Prostate gland (tissue), 2 donors: ENCODE data around the gene FOXF1. TPM values are rescaled to one million over a fixed set of nuclear protein-coding genes. Genes with fewer than 3 reads are reported as not detected.
A peak's percentile ranks its signal among the peaks of the same experiment; 100 is the strongest.

Experiments
- DNase-seq: peaks from one replicate; pipeline ENCODE4 v3.0.0-alpha.2; 2019; ENCODE audit warnings: low spot score
- H3K27ac ChIP-seq, 2 donors: fragments of 200-600 bp; sonication (generic); 2 replicates each; pipeline ENCODE4 v1.5.1; 2017 to 2019
- H3K27me3 ChIP-seq: fragments of 200-600 bp; sonication (generic); replicated peaks from 2 replicates; pipeline ENCODE4 v1.5.1; 2019; ENCODE audit not compliant: insufficient read depth
- H3K36me3 ChIP-seq, 2 donors: fragments of 200-600 bp; sonication (generic); 1 replicate in 1 of 2; 2 replicates in 1 of 2; pipeline versions ENCODE4 v1.5.1 to v1.8.1; 2017 to 2019
- H3K4me1 ChIP-seq: fragments of 200-600 bp; sonication (generic); replicated peaks from 2 replicates; pipeline ENCODE4 v1.5.1; 2019
- H3K4me3 ChIP-seq, 2 donors: fragments of 200-600 bp; sonication (generic); 2 replicates each; pipeline ENCODE4 v1.5.1; 2017 to 2019
- H3K9me3 ChIP-seq: fragments of 200-600 bp; sonication (generic); 2 replicates; pipeline ENCODE4 v1.5.1; 2017
- CTCF ChIP-seq, 4 experiments: fragments of 200-600 bp in 2 of 4; fragments of 450-650 bp in 2 of 4; sonication (generic) in 2 of 4; IDR thresholded peaks; 1 replicate in 3 of 4; 2 replicates in 1 of 4; pipeline ENCODE4 v1.5.1; 2016 to 2019; ENCODE audit warnings: antibody characterized with exemption in 4 of 4, mild to moderate bottlenecking in 2 of 4, moderate library complexity in 2 of 4
- POLR2A ChIP-seq: fragments of 450-650 bp; IDR thresholded peaks from one replicate; pipeline ENCODE4 v1.6.1; 2016; ENCODE audit warnings: antibody characterized with exemption, mild to moderate bottlenecking
- POLR2AphosphoS5 ChIP-seq: sonication (generic); formaldehyde crosslinking; IDR thresholded peaks from one replicate; pipeline ENCODE4 v1.6.1; 2017; ENCODE audit warnings: antibody characterized with exemption
- WGBS: methylation state at CpG from one replicate; pipeline ENCODE4 v1.1.5; 2018; 5-methylcytosine and 5-hydroxymethylcytosine counted together
- intact Hi-C: fragments of 100-400 bp; cut with DNase I; formaldehyde crosslinking; loops from one replicate; pipeline ENCODE4 v1.14.2; 2022
- total RNA-seq, 2 donors: library from RNA; depleted of rRNA; stranded (reverse); fragments of >200 nt; gene quantifications; one replicate each; pipeline ENCODE4 v1.1.0, GENCODE V29; 2016

FOXF1 gene
- total RNA-seq, 2 donors from 2014 or later: 5.3 to 6.9 TPM

GRCh38 chr16:86512860-86513470 lies 2.6 kb downstream of the FOXF1 start:
- WGBS: 8% methylated on average over 29 of the region's 29 CpGs
- TF ChIP-seq POLR2A: no peak
- H3K9me3 ChIP-seq: no peaks in the 10 kb centered on the region
- peaks cover 52% of the 10 kb centered on the region for H3K27me3 ChIP-seq
- DNase-seq: no peak
- intact Hi-C loops: no loop called here
- peak overlapping the region; percentile 45 to 48 for H3K4me3 ChIP-seq
- H3K36me3 ChIP-seq: no peaks in the 10 kb centered on the region
- H3K4me1 ChIP-seq: peaks cover 8% of the 10 kb centered on the region
- peak overlapping the region; percentile 86 to 87 for H3K27ac ChIP-seq

GRCh38 chr16:86513471-86514277 lies 3.3 kb downstream of the FOXF1 start:
- no peak for DNase-seq
- H3K27me3 ChIP-seq: peaks cover 56% of the 10 kb centered on the region
- TF ChIP-seq CTCF (IDR thresholded peaks at IDR 0.05): no peak
- TF ChIP-seq POLR2A: no peak
- TF ChIP-seq POLR2AphosphoS5: no peak
- H3K4me3 ChIP-seq: peak overlapping the region; percentile 45 to 48
- peak overlapping the region; percentile 86 to 87 for H3K27ac ChIP-seq
- no peaks in the 10 kb centered on the region for H3K36me3 ChIP-seq
- peaks cover 3% of the 10 kb centered on the region for H3K4me1 ChIP-seq
- intact Hi-C loops: loop anchor here (2.0 kb wide), 1 partner anchor 315 kb away; no protein-coding TSS in a partner anchor
- H3K9me3 ChIP-seq: no peaks in the 10 kb centered on the region
- 23% methylated on average over 35 of the region's 35 CpGs for WGBS

- H3K9me3 ChIP-seq: no peaks in the 10 kb centered on the region
- peak overlapping the region; percentile 7 to 45 for H3K4me3 ChIP-seq
- no peak for DNase-seq
- H3K36me3 ChIP-seq: no peaks in the 10 kb centered on the region
- H3K27ac ChIP-seq: peak overlapping the region; percentile 86 to 87
- no peaks in the 10 kb centered on the region for H3K4me1 ChIP-seq
- intact Hi-C loops: loop anchor here (2.0 to 5.0 kb wide), 2 partner anchors 316 to 362 kb away; no protein-coding TSS in a partner anchor
- peaks cover 58% of the 10 kb centered on the region for H3K27me3 ChIP-seq
- TF ChIP-seq POLR2AphosphoS5 (no peak), CTCF (IDR thresholded peaks at IDR 0.05) (no peak), POLR2A (no peak)
- 12% methylated on average over 18 of the region's 18 CpGs for WGBS
These were observed 4.4 kb downstream of the FOXF1 start for GRCh38 chr16:86514481-86515376.

- peak overlapping the region; percentile 7 to 45 for H3K4me3 ChIP-seq
- no peaks in the 10 kb centered on the region for H3K9me3 ChIP-seq
- no peak for DNase-seq
- peaks cover 58% of the 10 kb centered on the region for H3K27me3 ChIP-seq
- no peaks in the 10 kb centered on the region for H3K36me3 ChIP-seq
- intact Hi-C loops: loop anchor here (2.0 to 5.0 kb wide), 2 partner anchors 317 to 363 kb away; no protein-coding TSS in a partner anchor
- H3K27ac ChIP-seq: peak overlapping the region; percentile 86 to 87
- 10% methylated on average over 29 of the region's 29 CpGs for WGBS
- TF ChIP-seq POLR2A (no peak), CTCF (IDR thresholded peaks at IDR 0.05) (no peak), POLR2AphosphoS5 (no peak)
- H3K4me1 ChIP-seq: no peaks in the 10 kb centered on the region
These were observed 5.1 kb downstream of the FOXF1 start for GRCh38 chr16:86515413-86515776.
